BJ (cell line): ENCODE results near the gene SSH2. TPM values are rescaled to one million over a fixed set of nuclear protein-coding genes. Genes with fewer than 3 reads are reported as not detected.

Experiments used
- CTCF ChIA-PET: fragments of 350-600 bp; formaldehyde crosslinking; extraction: SDS; loops from one replicate; lab custom pipeline; 2021; ENCODE audit warnings: antibody characterized with exemption, inconsistent platforms; lab: Yijun Ruan, JAX
- POLR2A ChIA-PET: fragments of 300-600 bp; sonication (Branson Sonifier 250); formaldehyde crosslinking; extraction: SDS; loops from one replicate; lab custom pipeline; 2021; ENCODE audit warnings: antibody characterized with exemption; lab: Charles Lee
- DNase-seq: peaks from one replicate; pipeline ENCODE4 v3.0.0-alpha.2; 2011; ENCODE audit warnings: low read depth
- H3K27me3 ChIP-seq: 2 replicates; pipeline ENCODE4 v1.6.0; 2011; ENCODE audit warnings: low read length; ENCODE audit not compliant: control insufficient read depth, insufficient read depth
- H3K36me3 ChIP-seq: 2 replicates; pipeline ENCODE4 v1.5.1; 2011; ENCODE audit warnings: low read length; ENCODE audit not compliant: control insufficient read depth, insufficient read depth
- H3K4me3 ChIP-seq: 2 replicates; pipeline ENCODE4 v1.5.1; 2011; ENCODE audit warnings: low read depth, mild to moderate bottlenecking, control low read depth, low read length
- CTCF ChIP-seq: IDR thresholded peaks from 2 replicates; pipeline ENCODE4 v1.5.1; 2011; ENCODE audit warnings: low read depth, mild to moderate bottlenecking, control low read depth, inconsistent platforms, low read length, moderate library complexity; ENCODE audit not compliant: insufficient read depth
- polyA plus RNA-seq: library from polyadenylated mRNA; depleted of rRNA; stranded (reverse); fragments of >200 nt; gene quantifications from 2 replicates; pipeline ENCODE4 v1.2.3, GENCODE V29; 2011

Gene SSH2
- polyA plus RNA-seq, 1 experiment: 5.7 TPM

DNA sequence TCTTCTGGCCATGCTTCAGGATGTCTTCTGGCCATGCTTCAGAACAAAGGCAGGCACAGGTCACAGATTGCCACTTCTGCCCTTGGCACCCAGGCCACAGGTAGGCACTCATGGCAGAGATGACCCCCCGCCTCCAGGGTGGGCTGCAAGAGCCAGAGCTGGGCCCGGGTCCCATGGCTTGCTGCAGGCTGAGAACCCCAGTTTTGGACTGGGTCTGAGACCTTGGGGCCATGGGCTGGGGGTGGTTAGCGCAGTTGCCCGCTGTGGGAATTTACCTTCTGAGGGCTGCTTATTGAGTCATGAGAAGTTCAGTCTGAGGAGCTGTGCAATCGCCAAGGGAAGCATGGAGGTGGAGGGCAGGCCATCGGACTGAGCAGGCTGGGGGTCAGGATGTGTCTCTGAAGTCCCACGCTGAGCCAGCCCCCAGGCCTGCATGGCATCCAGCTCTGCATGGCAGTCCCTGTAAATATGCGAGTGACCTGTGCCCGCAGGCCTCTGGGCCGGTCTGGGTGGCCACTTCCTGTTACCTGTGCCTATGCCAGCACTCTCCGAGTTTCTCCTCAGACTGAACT lies 335.4 kb downstream of the SSH2 start:
- Histone ChIP-seq H3K4me3 (no peak overlapping the region), H3K27me3 (no peaks in the 10 kb centered on the region), H3K36me3 (no peaks in the 10 kb centered on the region)
- CTCF ChIA-PET: interaction anchor here (0.5 to 4.7 kb wide), 5 partner anchors 13 to 426 kb away, joined by 3 to 61 read pairs (median 20); no protein-coding TSS in a partner anchor
- DNase-seq: no peak
- no peak for TF ChIP-seq CTCF
- POLR2A ChIA-PET: no interaction called here

GRCh38 chr17:29593591-29594518 lies 336.2 kb downstream of the SSH2 start:
- no peak for DNase-seq
- CTCF ChIA-PET: interaction anchor here (0.5 to 4.7 kb wide), 6 partner anchors 12 to 427 kb away, joined by 3 to 61 read pairs (median 12); no protein-coding TSS in a partner anchor
- Histone ChIP-seq H3K4me3 (peak overlapping the region; percentile 59), H3K27me3 (no peaks in the 10 kb centered on the region), H3K36me3 (no peaks in the 10 kb centered on the region)
- peak; percentile 10; the same call in 1 of the 2 replicates for TF ChIP-seq CTCF
- POLR2A ChIA-PET: no interaction called here

DNA sequence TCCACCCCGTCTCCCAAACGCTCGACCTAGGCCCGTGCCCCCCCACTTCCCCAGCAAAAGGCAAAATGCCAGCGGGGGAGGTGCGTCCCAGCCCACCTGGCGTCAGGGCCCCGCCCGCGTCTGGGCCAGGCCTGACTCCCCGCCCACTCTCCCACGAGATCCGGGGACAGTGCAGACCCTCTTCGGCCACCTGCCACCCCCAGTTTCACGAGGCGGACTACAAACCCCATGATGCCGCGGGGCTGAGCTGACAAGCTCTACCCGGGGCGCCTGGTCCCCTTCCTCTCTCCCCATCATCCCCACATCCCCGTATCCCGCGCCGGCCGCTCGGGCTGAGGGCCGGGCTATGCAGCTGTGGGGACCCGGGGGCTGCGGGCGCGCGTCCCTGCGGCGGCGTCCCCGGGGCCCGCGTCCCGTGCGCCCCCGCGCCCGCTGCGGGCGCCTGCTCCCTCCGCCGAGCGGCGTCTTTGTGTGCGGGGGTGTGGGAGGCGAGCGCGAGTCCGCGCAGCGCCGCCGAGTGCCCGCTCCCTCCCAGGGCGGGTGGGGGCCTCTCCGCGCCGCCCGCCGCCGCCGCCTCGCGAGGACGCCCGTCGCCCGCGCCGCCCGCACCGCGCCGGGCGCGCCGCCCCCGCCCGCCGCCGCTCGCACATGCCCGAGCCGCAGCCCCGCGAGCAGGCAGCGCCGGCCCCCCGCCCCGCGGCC lies 337.0 kb downstream of the SSH2 start, which contains the start of gene ANKRD13B:
Gene ANKRD13B, plus strand, starts transcription at position 283 of the 702 bp plus-strand sequence. CDS start 490 bp downstream, outside the sequence.
- DNase-seq: no peak
- Histone ChIP-seq H3K36me3 (no peaks in the 10 kb centered on the region), H3K4me3 (peak within 1 kb of the TSS; percentile 59), H3K27me3 (no peaks in the 10 kb centered on the region)
- ChIA-PET POLR2A (no interaction called here), CTCF (interaction anchor here (1.1 to 4.7 kb wide), 11 partner anchors 12 to 413 kb away, joined by 3 to 61 read pairs (median 5); no protein-coding TSS in a partner anchor)
- no peak for TF ChIP-seq CTCF

DNA sequence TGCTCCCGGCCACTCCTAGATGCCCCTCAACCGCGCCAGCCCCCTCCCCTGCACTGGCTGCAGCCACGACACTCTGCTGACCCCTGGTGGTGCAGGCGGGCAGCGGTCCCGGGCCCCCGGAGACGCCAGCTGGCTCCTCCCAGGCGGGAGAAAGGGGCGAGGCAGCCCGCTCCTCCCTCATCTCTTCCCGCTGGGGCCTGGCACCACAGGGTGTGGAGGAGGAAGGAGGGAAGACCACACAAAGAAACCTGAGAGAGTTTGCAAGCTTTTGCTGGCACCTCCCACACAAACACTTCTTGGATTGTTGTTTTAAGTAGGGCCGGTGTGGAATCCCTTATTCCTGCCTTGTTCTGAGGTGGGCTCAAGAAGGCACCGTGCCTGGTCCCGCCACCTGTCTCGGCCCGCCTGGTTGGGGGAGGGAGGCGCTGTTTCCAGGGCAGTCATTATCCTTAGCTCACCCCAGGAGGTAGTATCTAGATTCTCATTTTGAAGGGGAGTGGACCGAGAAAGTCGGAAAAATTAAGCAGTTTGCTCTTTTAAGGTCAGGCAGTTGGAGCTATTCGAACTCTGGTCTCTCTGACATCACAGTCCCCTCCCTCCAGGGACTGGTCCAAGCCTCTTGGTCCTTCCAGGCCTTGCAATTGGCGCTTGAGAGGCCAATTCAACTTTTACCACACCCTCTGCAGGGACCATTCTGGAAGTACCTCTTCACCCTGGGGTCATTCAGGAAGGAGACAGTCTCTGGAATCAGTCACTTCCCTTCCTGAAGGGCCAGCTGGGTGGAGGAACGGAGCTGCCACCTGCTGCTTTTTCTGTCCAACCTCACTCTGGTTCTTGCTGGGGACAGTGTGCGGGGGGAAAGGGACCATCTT lies 338.1 kb downstream of the SSH2 start:
- POLR2A ChIA-PET: no interaction called here
- Histone ChIP-seq H3K4me3 (no peak overlapping the region), H3K27me3 (no peaks in the 10 kb centered on the region), H3K36me3 (peaks cover 1% of the 10 kb centered on the region; the same call in 1 of the 2 replicates)
- TF ChIP-seq CTCF: peak; percentile 99
- CTCF ChIA-PET: interaction anchor here (0.6 to 4.7 kb wide), 25 partner anchors 11 to 468 kb away, joined by 3 to 61 read pairs (median 4); partner anchors contain the start of genes ABHD15 and TP53I13
- no peak for DNase-seq
